Measurements from ENCODE around the gene CLIC4. TPM values are rescaled to one million over a fixed set of nuclear protein-coding genes. Genes with fewer than 3 reads are reported as not detected.
"Not testable (repeated sequence)": the region's sequence is repeated elsewhere in the genome, so short reads cannot be mapped to it uniquely, and the experiment has no call there.

The CLIC4 gene
- total RNA-seq, 2 experiments from 2014 or later, result 7.1 to 7.7 TPM

- Mint-ChIP-seq H3K36me3 (ENCODE audit: low read depth) (no peaks in the 10 kb centered on the region), H3K4me1 (ENCODE audit: low read depth) (peaks cover 11% of the 10 kb centered on the region), H3K27ac (no peak overlapping the region), H3K27me3 (ENCODE audit: low read depth) (peaks cover 4% of the 10 kb centered on the region), H3K9me3 (ENCODE audit: insufficient read depth) (no peaks in the 10 kb centered on the region), H3K4me3 (no peak overlapping the region)
- DNase-seq (no peak), ATAC-seq (no peak)
- POLR2A ChIA-PET, result interaction anchor here (0.7 to 1.0 kb wide), 2 partner anchors 25 to 411 kb away, joined by 3 to 5 read pairs; partner anchors contain the start of gene CLIC4
- CTCF ChIA-PET, result interaction anchor here (1.1 to 2.7 kb wide), 3 partner anchors 18 to 81 kb away, joined by 4 to 8 read pairs (median 6); no protein-coding TSS in a partner anchor
These were observed 24.7 kb downstream of the CLIC4 start for GRCh38 chr1:24769656-24770651.

DNA sequence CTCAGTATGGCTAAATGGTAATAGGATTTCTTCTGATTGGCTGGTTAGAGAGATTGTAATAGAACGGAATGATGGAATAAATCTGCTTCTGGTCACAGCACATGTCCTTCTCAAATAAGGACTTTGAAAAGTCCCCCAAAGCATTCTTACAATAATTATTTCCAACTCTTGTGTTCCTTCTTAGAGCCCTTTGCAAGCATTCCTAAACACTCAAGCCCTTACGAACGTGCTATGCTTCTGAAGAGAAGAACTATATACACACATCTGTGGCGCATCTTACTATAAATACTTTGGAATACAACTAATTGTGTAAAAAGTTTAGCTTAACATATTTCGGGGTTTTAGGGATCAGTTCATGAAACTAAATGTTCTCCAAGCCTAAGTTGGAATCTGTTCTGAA is 25.6 kb downstream of the CLIC4 start:
- H3K27me3 Mint-ChIP-seq (ENCODE audit: low read depth), result peaks cover 2% of the 10 kb centered on the region
- no peak overlapping the region for H3K4me3 Mint-ChIP-seq
- ChIA-PET POLR2A (interaction anchor here (1.0 kb wide), 1 partner anchor 26 kb away, joined by 3 read pairs; the partner anchor contains the start of gene CLIC4), CTCF (interaction anchor here (1.1 to 2.7 kb wide), 3 partner anchors 19 to 82 kb away, joined by 4 to 8 read pairs (median 6); no protein-coding TSS in a partner anchor)
- no peak for DNase-seq
- ATAC-seq, result no peak
- H3K9me3 Mint-ChIP-seq (ENCODE audit: insufficient read depth), result no peaks in the 10 kb centered on the region
- no peak overlapping the region for H3K27ac Mint-ChIP-seq
- H3K4me1 Mint-ChIP-seq (ENCODE audit: low read depth), result peaks cover 11% of the 10 kb centered on the region
- no peaks in the 10 kb centered on the region for H3K36me3 Mint-ChIP-seq (ENCODE audit: low read depth)

DNA sequence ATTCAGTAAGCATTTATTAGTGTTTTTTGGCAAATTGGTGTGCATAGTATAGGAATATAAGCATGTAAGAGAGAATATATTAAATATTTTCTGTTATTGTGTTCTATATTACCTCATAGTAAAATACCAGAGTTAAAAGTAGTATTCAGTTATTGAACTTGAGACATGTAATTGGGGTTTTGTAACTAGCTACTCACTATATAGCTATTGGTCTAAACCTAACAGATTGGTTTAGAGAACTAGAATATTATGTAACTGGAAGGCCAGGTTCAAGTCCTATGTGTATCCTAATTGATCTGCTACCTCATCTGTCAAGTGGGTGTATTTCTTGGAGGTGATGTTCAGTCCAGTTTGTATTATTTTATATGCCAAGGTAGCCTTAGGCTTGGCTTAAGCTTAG is 26.3 kb downstream of the CLIC4 start:
- DNase-seq (no peak), ATAC-seq (no peak)
- Mint-ChIP-seq H3K27me3 (ENCODE audit: low read depth) (peaks cover 2% of the 10 kb centered on the region), H3K27ac (no peak overlapping the region), H3K4me1 (ENCODE audit: low read depth) (peaks cover 11% of the 10 kb centered on the region), H3K4me3 (no peak overlapping the region), H3K9me3 (ENCODE audit: insufficient read depth) (no peaks in the 10 kb centered on the region), H3K36me3 (ENCODE audit: low read depth) (no peaks in the 10 kb centered on the region)
- POLR2A ChIA-PET, result interaction anchor here (0.6 kb wide), 1 partner anchor 834 kb away, joined by 5 read pairs; no protein-coding TSS in a partner anchor
- CTCF ChIA-PET, result interaction anchor here (0.9 to 2.7 kb wide), 3 partner anchors 20 to 377 kb away, joined by 3 to 8 read pairs (median 6); no protein-coding TSS in a partner anchor

DNA sequence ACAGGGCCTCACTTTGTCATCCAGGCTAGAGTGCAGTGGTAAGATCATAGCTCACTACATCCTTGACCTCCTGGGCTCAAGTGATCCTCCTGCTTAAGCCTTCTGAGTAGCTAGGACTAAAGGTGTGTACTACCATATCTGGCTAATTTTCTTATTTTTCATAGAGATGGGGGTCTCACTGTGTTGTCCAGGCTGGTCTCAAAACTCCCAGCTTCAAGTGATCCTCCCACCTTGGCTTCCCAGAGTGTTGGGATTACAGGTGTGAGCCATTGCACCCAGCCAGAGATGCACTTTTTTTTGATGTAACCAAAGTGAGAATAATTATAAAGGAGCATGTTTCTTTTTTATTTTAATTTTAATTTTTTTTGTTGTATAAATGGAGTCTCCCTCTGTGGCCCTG is 28.4 kb downstream of the CLIC4 start:
- POLR2A ChIA-PET, result no interaction called here
- Mint-ChIP-seq H3K4me3 (no peak overlapping the region), H3K27me3 (ENCODE audit: low read depth) (peaks cover 2% of the 10 kb centered on the region), H3K9me3 (ENCODE audit: insufficient read depth) (no peaks in the 10 kb centered on the region), H3K36me3 (ENCODE audit: low read depth) (no peaks in the 10 kb centered on the region), H3K4me1 (ENCODE audit: low read depth) (peaks cover 11% of the 10 kb centered on the region), H3K27ac (no peak overlapping the region)
- CTCF ChIA-PET, result no interaction called here
- no peak for ATAC-seq
- no peak for DNase-seq

GRCh38 chr1:24775348-24775747 is 30.1 kb downstream of the CLIC4 start:
- H3K27me3 Mint-ChIP-seq (ENCODE audit: low read depth), result peaks cover 8% of the 10 kb centered on the region
- ChIA-PET CTCF (interaction anchor here (0.6 kb wide), 1 partner anchor 10 kb away, joined by 3 read pairs; no protein-coding TSS in a partner anchor), POLR2A (no interaction called here)
- H3K4me1 Mint-ChIP-seq (ENCODE audit: low read depth), result peaks cover 6% of the 10 kb centered on the region
- no peak overlapping the region for H3K4me3 Mint-ChIP-seq
- ATAC-seq, result no peak
- DNase-seq, result no peak
- H3K36me3 Mint-ChIP-seq (ENCODE audit: low read depth), result no peaks in the 10 kb centered on the region
- H3K9me3 Mint-ChIP-seq (ENCODE audit: insufficient read depth), result no peaks in the 10 kb centered on the region
- no peak overlapping the region for H3K27ac Mint-ChIP-seq

DNA sequence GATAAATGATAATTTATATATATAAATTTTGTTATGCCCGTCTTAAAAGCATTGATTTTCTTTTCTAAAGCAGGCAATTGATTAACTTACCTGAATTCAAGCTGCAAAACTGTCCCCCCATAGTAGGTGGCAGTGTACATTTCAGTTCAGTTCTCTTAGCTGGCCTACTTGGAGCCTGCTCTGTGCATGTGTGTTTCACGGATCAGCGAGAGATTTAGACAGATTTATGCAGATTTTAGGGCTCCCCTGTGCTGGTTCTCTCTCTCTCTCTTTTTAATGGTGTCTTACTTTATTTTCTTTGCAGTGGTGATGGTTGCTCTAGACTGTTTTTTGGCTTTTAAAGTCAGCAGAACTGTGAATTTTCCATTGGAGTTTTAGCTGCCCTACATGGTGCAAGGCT is 30.7 kb downstream of the CLIC4 start:
- Mint-ChIP-seq H3K27ac (no peak overlapping the region), H3K4me1 (ENCODE audit: low read depth) (peaks cover under 1% of the 10 kb centered on the region), H3K36me3 (ENCODE audit: low read depth) (no peaks in the 10 kb centered on the region), H3K4me3 (no peak overlapping the region), H3K27me3 (ENCODE audit: low read depth) (peaks cover 8% of the 10 kb centered on the region), H3K9me3 (ENCODE audit: insufficient read depth) (no peaks in the 10 kb centered on the region)
- ATAC-seq (no peak), DNase-seq (no peak)
- ChIA-PET CTCF (no interaction called here), POLR2A (no interaction called here)

DNA sequence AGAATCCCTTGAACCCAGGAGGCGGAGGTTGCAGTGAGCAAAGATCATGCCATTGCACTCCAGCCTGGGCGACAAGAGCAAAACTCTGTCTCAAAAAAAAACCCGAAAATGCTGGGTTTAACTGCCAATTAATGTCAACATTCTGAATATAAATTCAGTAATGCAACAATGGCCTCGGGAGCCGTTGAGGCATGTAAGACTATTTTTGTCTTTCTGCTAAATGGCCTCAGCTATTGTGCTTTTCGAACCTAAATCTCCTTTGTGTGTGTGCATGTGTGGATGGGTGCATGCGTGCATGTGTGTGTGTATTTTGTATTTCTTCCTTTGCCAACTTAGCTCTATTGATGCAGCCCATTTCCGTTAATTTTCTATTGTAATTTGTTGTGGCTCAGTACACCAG is 31.6 kb downstream of the CLIC4 start:
- H3K4me1 Mint-ChIP-seq (ENCODE audit: low read depth), result no peaks in the 10 kb centered on the region
- ChIA-PET CTCF (no interaction called here), POLR2A (no interaction called here)
- H3K36me3 Mint-ChIP-seq (ENCODE audit: low read depth), result no peaks in the 10 kb centered on the region
- DNase-seq (no peak), ATAC-seq (no peak)
- H3K4me3 Mint-ChIP-seq, result no peak overlapping the region
- no peaks in the 10 kb centered on the region for H3K9me3 Mint-ChIP-seq (ENCODE audit: insufficient read depth)
- no peak overlapping the region for H3K27ac Mint-ChIP-seq
- peaks cover 8% of the 10 kb centered on the region for H3K27me3 Mint-ChIP-seq (ENCODE audit: low read depth)

- H3K4me3 Mint-ChIP-seq, result no peak overlapping the region
- no peak for ATAC-seq
- no peaks in the 10 kb centered on the region for H3K36me3 Mint-ChIP-seq (ENCODE audit: low read depth)
- no peaks in the 10 kb centered on the region for H3K9me3 Mint-ChIP-seq (ENCODE audit: insufficient read depth)
- H3K27me3 Mint-ChIP-seq (ENCODE audit: low read depth), result peaks cover 8% of the 10 kb centered on the region
- ChIA-PET POLR2A (no interaction called here), CTCF (no interaction called here)
- no peaks in the 10 kb centered on the region for H3K4me1 Mint-ChIP-seq (ENCODE audit: low read depth)
- no peak overlapping the region for H3K27ac Mint-ChIP-seq
- no peak for DNase-seq
These were observed 32.9 kb downstream of the CLIC4 start for GRCh38 chr1:24778141-24778540.

GRCh38 chr1:24779199-24779598 is 34.0 kb downstream of the CLIC4 start:
- DNase-seq; H3K9me3 Mint-ChIP-seq (ENCODE audit: insufficient read depth); H3K36me3 Mint-ChIP-seq (ENCODE audit: low read depth); H3K4me1 Mint-ChIP-seq (ENCODE audit: low read depth); H3K27ac Mint-ChIP-seq; ATAC-seq; H3K27me3 Mint-ChIP-seq (ENCODE audit: low read depth); H3K4me3 Mint-ChIP-seq: not testable (repeated sequence)
- POLR2A ChIA-PET, result interaction anchor here (0.5 kb wide), 1 partner anchor 176 kb away, joined by 4 read pairs; no protein-coding TSS in a partner anchor
- CTCF ChIA-PET, result interaction anchor here (1.3 kb wide), 1 partner anchor 91 kb away, joined by 3 read pairs; no protein-coding TSS in a partner anchor

DNA sequence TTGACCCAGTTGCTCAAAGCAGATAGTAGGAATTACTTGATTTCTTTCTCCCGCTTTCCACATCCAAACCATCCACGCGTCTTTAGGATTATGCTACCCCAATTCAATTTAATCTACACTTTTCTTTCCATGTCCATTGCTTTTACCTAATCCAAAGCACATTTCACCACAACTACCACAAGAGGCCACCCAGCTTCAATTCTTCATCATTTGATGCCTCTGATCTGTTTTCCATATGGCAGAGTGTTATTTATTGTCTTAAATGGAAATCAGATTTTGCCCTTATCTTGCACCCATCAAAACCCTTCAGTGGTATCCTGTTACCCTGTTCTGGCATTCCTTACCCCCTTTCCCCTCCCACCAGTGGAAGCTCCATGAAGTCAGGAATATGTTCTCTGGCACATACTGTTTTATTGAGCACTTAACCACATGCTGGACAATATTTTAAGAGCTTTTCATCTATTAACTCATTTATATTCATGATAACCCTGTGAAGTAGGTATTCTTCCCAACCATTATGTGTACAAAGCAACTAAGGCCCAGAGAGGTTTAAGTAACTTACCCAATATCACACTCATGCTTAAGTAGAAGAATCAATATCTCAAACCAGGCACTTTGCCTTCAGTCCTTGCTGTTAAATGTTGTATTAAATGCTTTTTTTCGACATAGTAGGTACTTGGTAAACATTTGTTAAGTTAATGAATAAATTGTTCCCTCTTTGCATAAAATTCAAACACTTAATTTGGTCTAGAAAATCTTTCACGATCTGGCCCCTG is 34.6 kb downstream of the CLIC4 start:
- H3K9me3 Mint-ChIP-seq (ENCODE audit: insufficient read depth), result no peaks in the 10 kb centered on the region
- no peak overlapping the region for H3K27ac Mint-ChIP-seq
- no peak for DNase-seq
- POLR2A ChIA-PET, result interaction anchor here (0.5 kb wide), 1 partner anchor 177 kb away, joined by 4 read pairs; no protein-coding TSS in a partner anchor
- H3K27me3 Mint-ChIP-seq (ENCODE audit: low read depth), result peaks cover 13% of the 10 kb centered on the region
- H3K36me3 Mint-ChIP-seq (ENCODE audit: low read depth), result no peaks in the 10 kb centered on the region
- CTCF ChIA-PET, result interaction anchor here (1.0 to 1.3 kb wide), 2 partner anchors 91 to 709 kb away, joined by 3 read pairs; no protein-coding TSS in a partner anchor
- ATAC-seq, result no peak
- no peaks in the 10 kb centered on the region for H3K4me1 Mint-ChIP-seq (ENCODE audit: low read depth)
- H3K4me3 Mint-ChIP-seq, result no peak overlapping the region

GRCh38 chr1:24780626-24781025 is 35.4 kb downstream of the CLIC4 start:
- not testable (repeated sequence) for DNase-seq; H3K36me3 Mint-ChIP-seq (ENCODE audit: low read depth); H3K4me3 Mint-ChIP-seq; H3K4me1 Mint-ChIP-seq (ENCODE audit: low read depth); H3K9me3 Mint-ChIP-seq (ENCODE audit: insufficient read depth); ATAC-seq; H3K27ac Mint-ChIP-seq
- peaks cover 15% of the 10 kb centered on the region for H3K27me3 Mint-ChIP-seq (ENCODE audit: low read depth)
- CTCF ChIA-PET, result interaction anchor here (1.0 kb wide), 1 partner anchor 710 kb away, joined by 3 read pairs; no protein-coding TSS in a partner anchor
- POLR2A ChIA-PET, result interaction anchor here (1.3 kb wide), 1 partner anchor 13 kb away, joined by 3 read pairs; no protein-coding TSS in a partner anchor

All from activated CD8-positive, alpha-beta T cell treated with anti-CD3 and anti-CD28 coated beads, Interleukin-2, amount 10 ng/mL, durations not matched to agents 7 days and 5 days (primary cell).